ENCODE results near the gene PGBD1.

DNA sequence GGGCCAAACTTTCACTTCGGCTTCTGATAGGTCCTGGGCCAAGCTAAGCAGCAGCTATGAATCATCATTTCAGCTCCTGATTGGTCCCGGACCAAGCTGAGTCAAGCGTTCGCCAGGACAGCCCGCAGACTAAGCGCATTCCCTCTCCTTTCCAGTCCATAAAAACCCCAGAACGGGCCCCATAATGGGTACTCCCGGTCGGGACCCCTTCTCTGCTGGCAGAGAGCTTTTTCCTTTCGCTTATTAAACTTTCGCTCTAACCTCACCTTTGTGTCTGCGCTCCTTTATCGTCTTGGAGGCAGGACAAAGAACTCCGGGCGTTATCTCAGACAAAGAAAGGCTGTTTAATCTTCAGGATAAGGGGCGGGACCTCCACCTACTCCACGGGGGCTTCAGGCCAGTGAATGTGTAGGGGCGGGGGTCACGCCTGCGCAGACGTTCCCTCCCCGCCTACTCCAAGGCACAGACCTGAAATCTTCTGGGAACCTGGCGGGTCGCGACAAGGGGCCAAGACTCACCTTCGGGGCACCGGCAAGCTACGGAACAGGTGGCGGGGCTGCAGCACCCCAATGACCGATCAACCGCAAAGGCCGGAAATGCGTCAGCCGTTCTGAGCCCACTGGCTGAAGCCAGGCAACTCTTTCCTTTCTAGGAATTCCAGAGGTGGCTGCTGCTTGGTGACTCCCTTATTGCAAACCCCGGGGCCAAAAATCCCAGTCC, 54.4 kb downstream of the PGBD1 start, which contains the start of gene ZSCAN31:
- TF ChIP-seq CTCF (IDR thresholded peaks at IDR 0.05) (no peak), POLR2A (IDR thresholded peaks at IDR 0.05) (peak; percentile 60 to 78)
